ENCODE measurements around the gene TMEM132A.
A peak's percentile ranks its signal among the peaks of the same experiment; 100 is the strongest.

TMEM132A gene

GRCh38 chr11:60924110-60924905, at the start of gene TMEM132A:
Gene TMEM132A, plus strand, starts transcription at chr11:60924460. Its CDS starts 174 bp downstream, at chr11:60924634.
- H3K4me3 ChIP-seq (ENCODE audit: low read depth in 1 of 2, low read length in 2 of 2), result peak within 1 kb of the TSS; percentile 39 to 61

GRCh38 chr11:60875366-60876167, 48.7 kb upstream of the TMEM132A start:
- peaks cover 5 to 7% of the 10 kb centered on the region in 2 donors for H3K36me3 ChIP-seq (ENCODE audit: control insufficient read depth in 1 of 2, insufficient read depth in 2 of 2, low read length in 2 of 2)
- no peaks in the 10 kb centered on the region for H3K9me3 ChIP-seq (ENCODE audit: control insufficient read depth in 1 of 2, low read length in 2 of 2)
- H3K27me3 ChIP-seq (ENCODE audit: low read depth, low read length), result no peaks in the 10 kb centered on the region
- no peak overlapping the region for H3K27ac ChIP-seq (ENCODE audit: low read length)
- no peak overlapping the region for H3K4me3 ChIP-seq (ENCODE audit: low read depth in 1 of 2, low read length in 2 of 2)
- H3K4me1 ChIP-seq (ENCODE audit: control insufficient read depth in 1 of 2, insufficient read depth in 2 of 2, low read length in 2 of 2), result peaks cover 8 to 15% of the 10 kb centered on the region in 2 donors

More at GRCh38 chr11:60924110-60924905, at the start of gene TMEM132A:
- no peaks in the 10 kb centered on the region for H3K9me3 ChIP-seq (ENCODE audit: control insufficient read depth in 1 of 2, low read length in 2 of 2)
- H3K27ac ChIP-seq (ENCODE audit: low read length), result no peak within 1 kb of the TSS
- H3K27me3 ChIP-seq (ENCODE audit: low read depth, low read length), result peaks cover 19% of the 10 kb centered on the region
- peaks cover 4 to 27% of the 10 kb centered on the region in 2 donors for H3K4me1 ChIP-seq (ENCODE audit: control insufficient read depth in 1 of 2, insufficient read depth in 2 of 2, low read length in 2 of 2)
- H3K36me3 ChIP-seq (ENCODE audit: control insufficient read depth in 1 of 2, insufficient read depth in 2 of 2, low read length in 2 of 2), result peaks cover 31 to 37% of the 10 kb centered on the region in 2 donors

- H3K9me3 ChIP-seq (ENCODE audit: control insufficient read depth in 1 of 2, low read length in 2 of 2), result no peaks in the 10 kb centered on the region
- H3K36me3 ChIP-seq (ENCODE audit: control insufficient read depth in 1 of 2, insufficient read depth in 2 of 2, low read length in 2 of 2), result peaks cover 5 to 9% of the 10 kb centered on the region in 2 donors
- H3K27me3 ChIP-seq (ENCODE audit: low read depth, low read length), result no peaks in the 10 kb centered on the region
- H3K4me3 ChIP-seq (ENCODE audit: low read depth in 1 of 2, low read length in 2 of 2), result no peak overlapping the region
- peaks cover 8 to 15% of the 10 kb centered on the region in 2 donors for H3K4me1 ChIP-seq (ENCODE audit: control insufficient read depth in 1 of 2, insufficient read depth in 2 of 2, low read length in 2 of 2)
- no peak overlapping the region for H3K27ac ChIP-seq (ENCODE audit: low read length)
These were observed 48.1 kb upstream of the TMEM132A start for GRCh38 chr11:60876168-60876485.

- no peaks in the 10 kb centered on the region for H3K9me3 ChIP-seq (ENCODE audit: control insufficient read depth in 1 of 2, low read length in 2 of 2)
- no peaks in the 10 kb centered on the region for H3K27me3 ChIP-seq (ENCODE audit: low read depth, low read length)
- no peak overlapping the region for H3K4me3 ChIP-seq (ENCODE audit: low read depth in 1 of 2, low read length in 2 of 2)
- no peaks in the 10 kb centered on the region for H3K4me1 ChIP-seq (ENCODE audit: control insufficient read depth in 1 of 2, insufficient read depth in 2 of 2, low read length in 2 of 2)
- peaks cover 5 to 9% of the 10 kb centered on the region in 2 donors for H3K36me3 ChIP-seq (ENCODE audit: control insufficient read depth in 1 of 2, insufficient read depth in 2 of 2, low read length in 2 of 2)
- H3K27ac ChIP-seq (ENCODE audit: low read length), result no peak overlapping the region
These were observed 45.8 kb upstream of the TMEM132A start for GRCh38 chr11:60878245-60879101.

- H3K4me3 ChIP-seq (ENCODE audit: low read depth in 1 of 2, low read length in 2 of 2), result no peak overlapping the region
- H3K27me3 ChIP-seq (ENCODE audit: low read depth, low read length), result no peaks in the 10 kb centered on the region
- peaks cover 5 to 9% of the 10 kb centered on the region in 2 donors for H3K36me3 ChIP-seq (ENCODE audit: control insufficient read depth in 1 of 2, insufficient read depth in 2 of 2, low read length in 2 of 2)
- H3K4me1 ChIP-seq (ENCODE audit: control insufficient read depth in 1 of 2, insufficient read depth in 2 of 2, low read length in 2 of 2), result no peaks in the 10 kb centered on the region
- no peaks in the 10 kb centered on the region for H3K9me3 ChIP-seq (ENCODE audit: control insufficient read depth in 1 of 2, low read length in 2 of 2)
- no peak overlapping the region for H3K27ac ChIP-seq (ENCODE audit: low read length)
These were observed 45.2 kb upstream of the TMEM132A start for GRCh38 chr11:60879104-60879503.

- Histone ChIP-seq H3K36me3 (ENCODE audit: control insufficient read depth in 1 of 2, insufficient read depth in 2 of 2, low read length in 2 of 2) (peaks cover 5 to 9% of the 10 kb centered on the region in 2 donors), H3K27me3 (ENCODE audit: low read depth, low read length) (no peaks in the 10 kb centered on the region), H3K9me3 (ENCODE audit: control insufficient read depth in 1 of 2, low read length in 2 of 2) (no peaks in the 10 kb centered on the region), H3K4me1 (ENCODE audit: control insufficient read depth in 1 of 2, insufficient read depth in 2 of 2, low read length in 2 of 2) (no peaks in the 10 kb centered on the region), H3K27ac (ENCODE audit: low read length) (no peak overlapping the region), H3K4me3 (ENCODE audit: low read depth in 1 of 2, low read length in 2 of 2) (no peak overlapping the region)
These were observed 44.2 kb upstream of the TMEM132A start for GRCh38 chr11:60879971-60880588.

- H3K36me3 ChIP-seq (ENCODE audit: control insufficient read depth in 1 of 2, insufficient read depth in 2 of 2, low read length in 2 of 2), result peaks cover 5 to 9% of the 10 kb centered on the region in 2 donors
- no peaks in the 10 kb centered on the region for H3K4me1 ChIP-seq (ENCODE audit: control insufficient read depth in 1 of 2, insufficient read depth in 2 of 2, low read length in 2 of 2)
- no peak overlapping the region for H3K4me3 ChIP-seq (ENCODE audit: low read depth in 1 of 2, low read length in 2 of 2)
- H3K9me3 ChIP-seq (ENCODE audit: control insufficient read depth in 1 of 2, low read length in 2 of 2), result no peaks in the 10 kb centered on the region
- H3K27ac ChIP-seq (ENCODE audit: low read length), result no peak overlapping the region
- H3K27me3 ChIP-seq (ENCODE audit: low read depth, low read length), result no peaks in the 10 kb centered on the region
These were observed 43.5 kb upstream of the TMEM132A start for GRCh38 chr11:60880643-60881282.

GRCh38 chr11:60887556-60887955, 36.7 kb upstream of the TMEM132A start:
- Histone ChIP-seq H3K4me1 (ENCODE audit: control insufficient read depth in 1 of 2, insufficient read depth in 2 of 2, low read length in 2 of 2) (peaks cover 0 to 3% of the 10 kb centered on the region in 2 donors), H3K9me3 (ENCODE audit: control insufficient read depth in 1 of 2, low read length in 2 of 2) (no peaks in the 10 kb centered on the region), H3K4me3 (ENCODE audit: low read depth in 1 of 2, low read length in 2 of 2) (no peak overlapping the region), H3K27ac (ENCODE audit: low read length) (no peak overlapping the region), H3K27me3 (ENCODE audit: low read depth, low read length) (no peaks in the 10 kb centered on the region), H3K36me3 (ENCODE audit: control insufficient read depth in 1 of 2, insufficient read depth in 2 of 2, low read length in 2 of 2) (peaks cover 16 to 20% of the 10 kb centered on the region in 2 donors)

- Histone ChIP-seq H3K4me3 (ENCODE audit: low read depth in 1 of 2, low read length in 2 of 2) (no peak overlapping the region), H3K27ac (ENCODE audit: low read length) (no peak overlapping the region), H3K36me3 (ENCODE audit: control insufficient read depth in 1 of 2, insufficient read depth in 2 of 2, low read length in 2 of 2) (peaks cover 26 to 34% of the 10 kb centered on the region in 2 donors), H3K4me1 (ENCODE audit: control insufficient read depth in 1 of 2, insufficient read depth in 2 of 2, low read length in 2 of 2) (peaks cover 0 to 3% of the 10 kb centered on the region in 2 donors), H3K9me3 (ENCODE audit: control insufficient read depth in 1 of 2, low read length in 2 of 2) (no peaks in the 10 kb centered on the region), H3K27me3 (ENCODE audit: low read depth, low read length) (no peaks in the 10 kb centered on the region)
These were observed 34.4 kb upstream of the TMEM132A start for GRCh38 chr11:60889869-60890311.

- Histone ChIP-seq H3K27me3 (ENCODE audit: low read depth, low read length) (no peaks in the 10 kb centered on the region), H3K27ac (ENCODE audit: low read length) (no peak overlapping the region), H3K4me3 (ENCODE audit: low read depth in 1 of 2, low read length in 2 of 2) (no peak overlapping the region), H3K9me3 (ENCODE audit: control insufficient read depth in 1 of 2, low read length in 2 of 2) (no peaks in the 10 kb centered on the region), H3K4me1 (ENCODE audit: control insufficient read depth in 1 of 2, insufficient read depth in 2 of 2, low read length in 2 of 2) (peaks cover 0 to 3% of the 10 kb centered on the region in 2 donors), H3K36me3 (ENCODE audit: control insufficient read depth in 1 of 2, insufficient read depth in 2 of 2, low read length in 2 of 2) (peaks cover 26 to 41% of the 10 kb centered on the region in 2 donors)
These were observed 33.6 kb upstream of the TMEM132A start for GRCh38 chr11:60890696-60891095.

Measured in muscle layer of duodenum (tissue), 2 donors.